OCI-LY7 (cell line): ENCODE data around the gene TECTB. TPM values are rescaled to one million over a fixed set of nuclear protein-coding genes. Genes with fewer than 3 reads are reported as not detected.

Experiments
- BruUV-seq: library from RNA; stranded (reverse); fragments of 400-500 nt; replicated peaks from 2 replicates; lab custom pipeline; 2021; lab: Mats Ljungman, UMichigan
- CTCF ChIA-PET: fragments of 300-600 bp; sonication (Branson Sonifier 250); formaldehyde crosslinking; loops from one replicate; lab custom pipeline; 2022; ENCODE audit warnings: antibody characterized with exemption; ENCODE audit not compliant: unreplicated experiment; lab: Charles Lee
- POLR2A ChIA-PET: fragments of 300-600 bp; sonication (Branson Sonifier 250); formaldehyde crosslinking; loops from one replicate; lab custom pipeline; 2022; ENCODE audit warnings: antibody characterized with exemption; lab: Charles Lee
- DNase-seq: peaks from one replicate; pipeline ENCODE4 v3.0.0-alpha.2; 2015; ENCODE audit warnings: low spot score
- H2AFZ ChIP-seq: fragments of 200-600 bp; sonication (generic), shearing (Covaris generic); 2 replicates; pipeline ENCODE4 v1.6.1; 2014; ENCODE audit warnings: mild to moderate bottlenecking, antibody characterized with exemption, low read length, moderate library complexity
- H3K27ac ChIP-seq: fragments of 200-600 bp; sonication (generic); 2 replicates; pipeline ENCODE4 v1.5.1; 2014; ENCODE audit warnings: mixed run types, low read depth, mild to moderate bottlenecking, moderate library complexity, low read length, inconsistent platforms; ENCODE audit not compliant: poor library complexity, severe bottlenecking
- H3K36me3 ChIP-seq: fragments of 200-600 bp; sonication (generic); 2 replicates; pipeline ENCODE4 v1.6.1; 2014; ENCODE audit warnings: mild to moderate bottlenecking, antibody characterized with exemption, low read length, moderate library complexity, mixed read lengths; ENCODE audit not compliant: insufficient read depth
- H3K4me1 ChIP-seq: fragments of 200-600 bp; sonication (generic); 2 replicates; pipeline ENCODE4 v1.5.1; 2014; ENCODE audit warnings: mild to moderate bottlenecking, low read length; ENCODE audit not compliant: insufficient read depth, poor library complexity, severe bottlenecking
- H3K4me2 ChIP-seq: fragments of 200-600 bp; sonication (generic); 2 replicates; pipeline ENCODE4 v1.6.1; 2014; ENCODE audit warnings: mild to moderate bottlenecking, low read length
- H3K4me3 ChIP-seq: fragments of 200-600 bp; sonication (generic); 2 replicates; pipeline ENCODE4 v1.5.1; 2014; ENCODE audit warnings: mild to moderate bottlenecking, low read depth, low read length; ENCODE audit not compliant: poor library complexity, severe bottlenecking
- H3K79me2 ChIP-seq: fragments of 200-600 bp; sonication (generic); 2 replicates; pipeline ENCODE4 v1.6.1; 2016; ENCODE audit warnings: low read depth, mild to moderate bottlenecking, low read length, moderate library complexity, mixed read lengths; ENCODE audit not compliant: insufficient read depth
- H3K9me2 ChIP-seq: fragments of 200-600 bp; sonication (generic); 2 replicates; pipeline ENCODE4 v1.6.1; 2016; ENCODE audit warnings: mild to moderate bottlenecking, low read length, mixed read lengths; ENCODE audit not compliant: insufficient read depth
- H3K9me3 ChIP-seq: fragments of 200-600 bp; sonication (generic); 2 replicates; pipeline ENCODE4 v1.6.1; 2014; ENCODE audit warnings: mild to moderate bottlenecking, mixed run types, low read length, mixed read lengths
- H4K20me1 ChIP-seq: fragments of 200-600 bp; sonication (generic); 2 replicates; pipeline ENCODE4 v1.6.1; 2014; ENCODE audit warnings: mild to moderate bottlenecking, antibody characterized with exemption, low read length, moderate library complexity, mixed read lengths; ENCODE audit not compliant: insufficient read depth
- CTCF ChIP-seq: fragments of 200-600 bp; sonication (generic); conservative IDR thresholded peaks from 2 replicates; pipeline ENCODE4 v1.5.1; 2014; ENCODE audit warnings: mild to moderate bottlenecking, antibody characterized with exemption, low read length, moderate library complexity, mixed read lengths
- EZH2phosphoT487 ChIP-seq: fragments of 200-600 bp; sonication (generic); IDR thresholded peaks from 2 replicates; pipeline ENCODE4 v1.6.1; 2018; ENCODE audit warnings: low read depth, borderline replicate concordance, mild to moderate bottlenecking, mixed run types, antibody characterized with exemption, low read length, moderate library complexity, mixed read lengths
- intact Hi-C: fragments of 100-400 bp; cut with micrococcal nuclease; formaldehyde crosslinking; loops from one replicate; pipeline ENCODE4 v1.10.0; 2022; ENCODE audit not compliant: unreplicated experiment
- total RNA-seq, 2 experiments: library from RNA; depleted of rRNA in 1 of 2; stranded (reverse); fragments of >200 nt in 1 of 2; shearing (Covaris generic) in 1 of 2; gene quantifications; 2 replicates each; pipeline ENCODE4 v1.2.3, GENCODE V29; 2014 to 2022

TECTB gene
- total RNA-seq, 2 experiments from 2014 or later = not detected

- CTCF ChIA-PET = no interaction called here
- TF ChIP-seq EZH2phosphoT487 (no peak), CTCF (no peak)
- POLR2A ChIA-PET = no interaction called here
- H3K36me3 ChIP-seq = no peaks in the 10 kb centered on the region
- H3K27ac ChIP-seq = no peak overlapping the region
- no peak for DNase-seq
- no TSS peak for BruUV-seq
- H3K9me2 ChIP-seq = no peaks in the 10 kb centered on the region
- intact Hi-C loops = no loop called here
- no peaks in the 10 kb centered on the region for H3K9me3 ChIP-seq
- H3K4me1 ChIP-seq = no peaks in the 10 kb centered on the region
- H3K4me3 ChIP-seq = no peak overlapping the region
- no peak overlapping the region for H2AFZ ChIP-seq
- H4K20me1 ChIP-seq = no peaks in the 10 kb centered on the region
- no peaks in the 10 kb centered on the region for H3K79me2 ChIP-seq
- no peak overlapping the region for H3K4me2 ChIP-seq
Measured at GRCh38 chr10:112258407-112258806, 24.8 kb upstream of the TECTB start.

GRCh38 chr10:112259688-112260087 lies 23.5 kb upstream of the TECTB start:
- DNase-seq = no peak
- Histone ChIP-seq H4K20me1 (no peaks in the 10 kb centered on the region), H3K9me2 (no peaks in the 10 kb centered on the region), H2AFZ (no peak overlapping the region), H3K9me3 (no peaks in the 10 kb centered on the region), H3K4me1 (no peaks in the 10 kb centered on the region), H3K4me2 (no peak overlapping the region), H3K4me3 (no peak overlapping the region), H3K79me2 (no peaks in the 10 kb centered on the region), H3K27ac (no peak overlapping the region), H3K36me3 (no peaks in the 10 kb centered on the region)
- POLR2A ChIA-PET = no interaction called here
- intact Hi-C loops = no loop called here
- no TSS peak for BruUV-seq
- TF ChIP-seq EZH2phosphoT487 (no peak), CTCF (no peak)
- CTCF ChIA-PET = no interaction called here

GRCh38 chr10:112260831-112261230 lies 22.4 kb upstream of the TECTB start:
- no peaks in the 10 kb centered on the region for H3K4me1 ChIP-seq
- POLR2A ChIA-PET = no interaction called here
- H3K79me2 ChIP-seq = no peaks in the 10 kb centered on the region
- no peak for TF ChIP-seq CTCF
- no peak for TF ChIP-seq EZH2phosphoT487
- no peaks in the 10 kb centered on the region for H3K9me2 ChIP-seq
- H3K4me2 ChIP-seq = no peak overlapping the region
- intact Hi-C loops = no loop called here
- DNase-seq = no peak
- no peak overlapping the region for H2AFZ ChIP-seq
- no peaks in the 10 kb centered on the region for H4K20me1 ChIP-seq
- H3K27ac ChIP-seq = no peak overlapping the region
- H3K4me3 ChIP-seq = no peak overlapping the region
- BruUV-seq = no TSS peak
- H3K9me3 ChIP-seq = no peaks in the 10 kb centered on the region
- H3K36me3 ChIP-seq = no peaks in the 10 kb centered on the region
- CTCF ChIA-PET = no interaction called here
